Caco-2 (cell line): ENCODE results near the gene RBM20. TPM values are rescaled to one million over a fixed set of nuclear protein-coding genes. Genes with fewer than 3 reads are reported as not detected.

Source experiments
- BruUV-seq: library from RNA; stranded (reverse); fragments of 400-500 nt; replicated peaks from 2 replicates; lab custom pipeline; 2021; lab: Mats Ljungman, UMichigan
- CTCF ChIA-PET: fragments of 300-600 bp; sonication (Branson Sonifier 250); formaldehyde crosslinking; loops from one replicate; lab custom pipeline; 2022; ENCODE audit warnings: antibody characterized with exemption; lab: Charles Lee
- POLR2A ChIA-PET: fragments of 300-600 bp; sonication (Branson Sonifier 250); formaldehyde crosslinking; loops from one replicate; lab custom pipeline; 2022; ENCODE audit warnings: antibody characterized with exemption; lab: Charles Lee
- DNase-seq, 2 experiments: peaks; one replicate each; pipeline versions ENCODE4 v3.0.0 to v3.0.0-alpha.2; 2020 to 2022
- H3K27me3 ChIP-seq: replicated peaks from 2 replicates; pipeline ENCODE4 v1.6.0; 2011; ENCODE audit warnings: low read length; ENCODE audit not compliant: control insufficient read depth, insufficient read depth
- H3K36me3 ChIP-seq: 2 replicates; pipeline ENCODE4 v1.5.1; 2011; ENCODE audit warnings: low read length; ENCODE audit not compliant: control insufficient read depth, insufficient read depth
- H3K4me1 ChIP-seq: fragments of 250-450 bp; sonication (Bioruptor Pico); 2 replicates; pipeline ENCODE4 v1.5.1; 2020; ENCODE audit warnings: mild to moderate bottlenecking
- H3K4me3 ChIP-seq: 2 replicates; pipeline ENCODE4 v1.5.1; 2011; ENCODE audit warnings: low read depth, mild to moderate bottlenecking, control low read depth, low read length
- H3K9me3 ChIP-seq: fragments of 250-450 bp; sonication (Bioruptor Pico); 2 replicates; pipeline ENCODE4 v1.5.1; 2020; ENCODE audit warnings: mild to moderate bottlenecking, moderate library complexity
- H3K27ac Mint-ChIP-seq: one replicate; pipeline ENCODE4 v1.8.0; 2022; ENCODE audit warnings: mixed read lengths; ENCODE audit not compliant: unreplicated experiment
- H3K27me3 Mint-ChIP-seq: one replicate; pipeline ENCODE4 v1.8.0; 2022; ENCODE audit warnings: mixed read lengths; ENCODE audit not compliant: insufficient read depth, unreplicated experiment
- H3K36me3 Mint-ChIP-seq: one replicate; pipeline ENCODE4 v1.8.0; 2022; ENCODE audit warnings: mild to moderate bottlenecking, mixed read lengths; ENCODE audit not compliant: insufficient read depth, unreplicated experiment
- H3K4me1 Mint-ChIP-seq: one replicate; pipeline ENCODE4 v1.8.0; 2022; ENCODE audit warnings: low read depth, mixed read lengths; ENCODE audit not compliant: unreplicated experiment
- H3K4me3 Mint-ChIP-seq: one replicate; pipeline ENCODE4 v1.8.0; 2022; ENCODE audit warnings: mild to moderate bottlenecking, moderate library complexity, mixed read lengths; ENCODE audit not compliant: unreplicated experiment
- H3K9me3 Mint-ChIP-seq: one replicate; pipeline ENCODE4 v1.8.0; 2022; ENCODE audit warnings: mixed read lengths; ENCODE audit not compliant: unreplicated experiment
- CTCF ChIP-seq, 2 experiments: fragments of 200-600 bp in 1 of 2; IDR thresholded peaks; 1 replicate in 1 of 2; 2 replicates in 1 of 2; pipeline versions ENCODE4 v1.5.1 to v1.8.0; 2011 to 2022; ENCODE audit warnings: antibody characterized with exemption in 1 of 2, control low read depth in 1 of 2, inconsistent platforms in 1 of 2, low read depth in 1 of 2, low read length in 1 of 2, mild to moderate bottlenecking in 1 of 2, moderate library complexity in 1 of 2; ENCODE audit not compliant: insufficient read depth in 1 of 2, severe bottlenecking in 1 of 2, unreplicated experiment in 1 of 2
- intact Hi-C: fragments of 100-400 bp; cut with micrococcal nuclease; formaldehyde crosslinking; loops from one replicate; pipeline ENCODE4 v1.10.0; 2022; ENCODE audit not compliant: unreplicated experiment
- total RNA-seq: library from RNA; stranded (reverse); gene quantifications from 2 replicates; pipeline ENCODE4 v1.2.3, GENCODE V29; 2022

The RBM20 gene
- total RNA-seq, 1 experiment from 2014 or later, result 0.36 TPM

- no peaks in the 10 kb centered on the region for H3K9me3 Mint-ChIP-seq
- DNase-seq, result no peak
- H3K27me3 Mint-ChIP-seq, result no peaks in the 10 kb centered on the region
- no peak overlapping the region for H3K27ac Mint-ChIP-seq
- CTCF ChIA-PET, result no interaction called here
- H3K36me3 Mint-ChIP-seq, result no peaks in the 10 kb centered on the region
- H3K4me1 Mint-ChIP-seq, result no peaks in the 10 kb centered on the region
- intact Hi-C loops, result loop anchor here (5.0 kb wide), 1 partner anchor 42 kb away; the partner anchor contains the start of gene PDCD4
- no peaks in the 10 kb centered on the region for H3K4me1 ChIP-seq
- H3K4me3 Mint-ChIP-seq, result no peak overlapping the region
- no peaks in the 10 kb centered on the region for H3K27me3 ChIP-seq
- TF ChIP-seq CTCF (IDR thresholded peaks at IDR 0.05; ENCODE audit: insufficient read depth in 1 of 2, low read depth in 1 of 2, low read length in 1 of 2, severe bottlenecking in 1 of 2, unreplicated experiment in 1 of 2), result no peak
- no peaks in the 10 kb centered on the region for H3K36me3 ChIP-seq
- no TSS peak for BruUV-seq
- POLR2A ChIA-PET, result no interaction called here
- no peaks in the 10 kb centered on the region for H3K9me3 ChIP-seq
- no peak overlapping the region for H3K4me3 ChIP-seq
Observed at GRCh38 chr10:110829721-110830410, 185.7 kb downstream of the RBM20 start.

GRCh38 chr10:110833234-110833940, 189.3 kb downstream of the RBM20 start:
- no TSS peak for BruUV-seq
- no peaks in the 10 kb centered on the region for H3K9me3 ChIP-seq
- no peak overlapping the region for H3K27ac Mint-ChIP-seq
- H3K4me3 Mint-ChIP-seq, result no peak overlapping the region
- DNase-seq, result no peak
- TF ChIP-seq CTCF (IDR thresholded peaks at IDR 0.05; ENCODE audit: insufficient read depth in 1 of 2, low read depth in 1 of 2, low read length in 1 of 2, severe bottlenecking in 1 of 2, unreplicated experiment in 1 of 2), result no peak
- intact Hi-C loops, result no loop called here
- no peaks in the 10 kb centered on the region for H3K36me3 ChIP-seq
- H3K27me3 Mint-ChIP-seq, result no peaks in the 10 kb centered on the region
- no peaks in the 10 kb centered on the region for H3K4me1 ChIP-seq
- H3K4me3 ChIP-seq, result no peak overlapping the region
- ChIA-PET CTCF (no interaction called here), POLR2A (no interaction called here)
- H3K9me3 Mint-ChIP-seq, result no peaks in the 10 kb centered on the region
- H3K27me3 ChIP-seq, result no peaks in the 10 kb centered on the region
- H3K36me3 Mint-ChIP-seq, result no peaks in the 10 kb centered on the region
- H3K4me1 Mint-ChIP-seq, result no peaks in the 10 kb centered on the region

GRCh38 chr10:110833941-110834628, 189.9 kb downstream of the RBM20 start:
- no peaks in the 10 kb centered on the region for H3K27me3 Mint-ChIP-seq
- H3K27ac Mint-ChIP-seq, result no peak overlapping the region
- DNase-seq, result peak in 1 of 2 experiments; percentile 21
- no peaks in the 10 kb centered on the region for H3K9me3 Mint-ChIP-seq
- TF ChIP-seq CTCF (IDR thresholded peaks at IDR 0.05; ENCODE audit: insufficient read depth in 1 of 2, low read depth in 1 of 2, low read length in 1 of 2, severe bottlenecking in 1 of 2, unreplicated experiment in 1 of 2), result no peak
- no peaks in the 10 kb centered on the region for H3K4me1 Mint-ChIP-seq
- POLR2A ChIA-PET, result no interaction called here
- Histone ChIP-seq H3K9me3 (no peaks in the 10 kb centered on the region), H3K4me1 (no peaks in the 10 kb centered on the region), H3K4me3 (no peak overlapping the region), H3K36me3 (no peaks in the 10 kb centered on the region), H3K27me3 (no peaks in the 10 kb centered on the region)
- H3K4me3 Mint-ChIP-seq, result no peak overlapping the region
- intact Hi-C loops, result no loop called here
- CTCF ChIA-PET, result no interaction called here
- no peaks in the 10 kb centered on the region for H3K36me3 Mint-ChIP-seq
- no TSS peak for BruUV-seq
